Erythroblast (primary cell): ENCODE measurements around the gene CD3E.

Experiments used
- GATA1 ChIP-seq: IDR thresholded peaks from 2 replicates; pipeline ENCODE4 v1.6.1; 2011; ENCODE audit warnings: low read depth, mild to moderate bottlenecking, control low read depth, low read length, moderate library complexity
- POLR2A ChIP-seq: IDR thresholded peaks from 2 replicates; pipeline ENCODE4 v1.6.1; 2011; ENCODE audit warnings: mild to moderate bottlenecking, low read length

DNA sequence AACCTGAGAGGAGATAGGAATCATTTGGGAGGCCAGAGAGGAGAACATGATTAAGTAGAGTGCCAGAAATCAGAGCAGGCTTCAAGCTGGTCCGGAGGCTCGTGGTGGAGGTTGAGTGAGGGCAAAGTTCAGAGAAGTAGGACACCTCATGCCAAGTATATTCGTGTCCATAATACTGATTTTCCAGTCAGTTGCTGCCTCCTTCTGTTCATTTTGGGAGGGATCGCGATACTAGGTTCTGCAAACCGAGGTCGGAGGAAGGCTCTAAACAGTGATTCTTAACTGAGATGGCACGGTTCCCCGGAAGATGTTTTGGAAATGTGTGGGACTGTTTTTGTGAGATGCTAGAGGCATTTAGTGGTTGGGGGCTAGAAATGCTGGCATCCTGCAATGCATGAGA, 13.6 kb upstream of the CD3E start:
- TF ChIP-seq POLR2A, result no peak
- no peak for TF ChIP-seq GATA1
